A549 (cell line): ENCODE measurements around the gene SEC16A.

ENCODE experiments used
- BHLHE40 ChIP-seq: IDR thresholded peaks from 2 replicates; pipeline ENCODE4 v1.6.1; 2012; ENCODE audit warnings: low read depth, low read length, inconsistent platforms
- CTCF ChIP-seq: fragments of >200 bp; sonication (Bioruptor Twin); formaldehyde crosslinking; IDR thresholded peaks from 3 replicates; pipeline ENCODE4 v1.5.1; 2016
- HDAC2 ChIP-seq: fragments of 200-600 bp; sonication (generic); IDR thresholded peaks from 2 replicates; pipeline ENCODE4 v1.6.1; 2016
- KDM5A ChIP-seq: fragments of 200-600 bp; sonication (generic); IDR thresholded peaks from 2 replicates; pipeline ENCODE4 v1.6.1; 2016; ENCODE audit warnings: antibody characterized with exemption, mild to moderate bottlenecking
- POLR2A ChIP-seq: IDR thresholded peaks from 2 replicates; pipeline ENCODE4 v1.6.1; 2012; ENCODE audit warnings: mild to moderate bottlenecking, low read length
- RNF2 ChIP-seq: fragments of 200-600 bp; sonication (generic); IDR thresholded peaks from 2 replicates; pipeline ENCODE4 v1.6.1; 2016; ENCODE audit warnings: low read depth, mild to moderate bottlenecking, antibody characterized with exemption, moderate library complexity, borderline replicate concordance
- SREBF2 ChIP-seq: fragments of 450-650 bp; IDR thresholded peaks from 2 replicates; pipeline ENCODE4 v1.6.1; 2014; ENCODE audit warnings: mild to moderate bottlenecking, moderate library complexity
- USF2 ChIP-seq: fragments of 450-650 bp; IDR thresholded peaks from 2 replicates; pipeline ENCODE4 v1.6.1; 2014; ENCODE audit warnings: antibody characterized with exemption

- TF ChIP-seq SREBF2 (no peak), USF2 (no peak), HDAC2 (no peak), POLR2A (no peak), BHLHE40 (no peak), RNF2 (no peak), KDM5A (no peak), CTCF (no peak)
Measured at GRCh38 chr9:136522314-136523237, 39.7 kb upstream of the SEC16A start.
